ENCODE results near the gene YPEL2.

GRCh38 chr17:59299400-59300092 is 31.9 kb upstream of the YPEL2 start:
- TF ChIP-seq CTCF (IDR thresholded peaks at IDR 0.05) = no peak
- TF ChIP-seq POLR2AphosphoS5 (IDR thresholded peaks at IDR 0.05) = no peak
- no peak for TF ChIP-seq POLR2A (IDR thresholded peaks at IDR 0.05)

All from prostate gland (tissue), 2 donors.